ENCODE data around the gene LIMK2. TPM values are rescaled to one million over a fixed set of nuclear protein-coding genes. Genes with fewer than 3 reads are reported as not detected.
"Not testable (repeated sequence)": the region's sequence is repeated elsewhere in the genome, so short reads cannot be mapped to it uniquely, and the experiment has no call there.

LIMK2 gene
- total RNA-seq, result 51.2 and 64.3 TPM in 2 replicates

GRCh38 chr22:31211862-31212730 lies at the start of gene LIMK2:
TSS of gene LIMK2 (plus strand) at chr22:31212298. CDS start at chr22:31212409, 111 bp downstream.
- peak; percentile 90 to 93 for DNase-seq (ENCODE audit: low read depth in 2 of 2)

- DNase-seq (ENCODE audit: low read depth in 2 of 2), result no peak
Observed at GRCh38 chr22:31170971-31171370, 41.1 kb upstream of the LIMK2 start.

GRCh38 chr22:31171734-31172133 lies 40.4 kb upstream of the LIMK2 start:
- not testable (repeated sequence) for DNase-seq (ENCODE audit: low read depth in 2 of 2)

- peak in 1 of 2 donors; percentile 85 for DNase-seq (ENCODE audit: low read depth in 2 of 2)
Observed at GRCh38 chr22:31173386-31174145, 38.5 kb upstream of the LIMK2 start.

GRCh38 chr22:31176923-31177322 lies 35.2 kb upstream of the LIMK2 start:
- no peak for DNase-seq (ENCODE audit: low read depth in 2 of 2)

- peak in 1 of 2 donors; percentile 21 for DNase-seq (ENCODE audit: low read depth in 2 of 2)
Observed at GRCh38 chr22:31177420-31178162, 34.5 kb upstream of the LIMK2 start.

GRCh38 chr22:31178859-31179258 lies 33.2 kb upstream of the LIMK2 start:
- no peak for DNase-seq (ENCODE audit: low read depth in 2 of 2)

- no peak for DNase-seq (ENCODE audit: low read depth in 2 of 2)
Observed at GRCh38 chr22:31179345-31179744, 32.8 kb upstream of the LIMK2 start.

- no peak for DNase-seq (ENCODE audit: low read depth in 2 of 2)
Observed at GRCh38 chr22:31184015-31184414, 28.1 kb upstream of the LIMK2 start.

GRCh38 chr22:31185056-31185455 lies 27.0 kb upstream of the LIMK2 start:
- no peak for DNase-seq (ENCODE audit: low read depth in 2 of 2)

GRCh38 chr22:31187627-31188026 lies 24.5 kb upstream of the LIMK2 start:
- no peak for DNase-seq (ENCODE audit: low read depth in 2 of 2)

GRCh38 chr22:31192513-31192912 lies 19.6 kb upstream of the LIMK2 start:
- DNase-seq (ENCODE audit: low read depth in 2 of 2), result no peak

GRCh38 chr22:31193092-31193491 lies 19.0 kb upstream of the LIMK2 start:
- DNase-seq (ENCODE audit: low read depth in 2 of 2), result no peak

- not testable (repeated sequence) for DNase-seq (ENCODE audit: low read depth in 2 of 2)
Observed at GRCh38 chr22:31194681-31195080, 17.4 kb upstream of the LIMK2 start.

GRCh38 chr22:31199187-31199586 lies 12.9 kb upstream of the LIMK2 start:
- DNase-seq (ENCODE audit: low read depth in 2 of 2), result peak; percentile 34 to 47

GRCh38 chr22:31204352-31204984 lies 7.6 kb upstream of the LIMK2 start:
- DNase-seq (ENCODE audit: low read depth in 2 of 2), result not testable (repeated sequence)

- not testable (repeated sequence) for DNase-seq (ENCODE audit: low read depth in 2 of 2)
Observed at GRCh38 chr22:31205059-31205458, 7.0 kb upstream of the LIMK2 start.

- DNase-seq (ENCODE audit: low read depth in 2 of 2), result not testable (repeated sequence)
Observed at GRCh38 chr22:31206460-31206859, 5.6 kb upstream of the LIMK2 start.

- no peak for DNase-seq (ENCODE audit: low read depth in 2 of 2)
Observed at GRCh38 chr22:31206896-31207687, 5.0 kb upstream of the LIMK2 start.
